K562 (cell line): Measurements from ENCODE around the gene VWA1. TPM values are rescaled to one million over a fixed set of nuclear protein-coding genes. Genes with fewer than 3 reads are reported as not detected.

ENCODE experiments used
- ATAC-seq: fragments of 200-7000 bp; cut with Tn5 transposase; 3 replicates; pipeline ENCODE4 v1.9.1; 2020; ENCODE audit warnings: moderate library complexity
- BruUV-seq: library from RNA; stranded (reverse); fragments of 400-500 nt; replicated peaks from 2 replicates; lab custom pipeline; 2021; lab: Mats Ljungman, UMichigan
- CTCF ChIA-PET: fragments of 300-600 bp; formaldehyde crosslinking; extraction: SDS; loops from one replicate; lab custom pipeline; 2021; ENCODE audit warnings: low intra/inter-chr PET ratio; lab: Yijun Ruan, JAX
- POLR2A ChIA-PET: fragments of 300-600, 350-650 bp; sonication (Branson Sonifier 250); formaldehyde crosslinking; extraction: SDS; loops from one replicate; lab custom pipeline; 2021; ENCODE audit warnings: antibody characterized with exemption, inconsistent platforms; lab: Yijun Ruan, JAX
- DNase-seq, 4 experiments: peaks; one replicate each; pipeline versions ENCODE4 v3.0.0 to v3.0.0-alpha.2; 2011 to 2018; ENCODE audit warnings: low spot score in 3 of 4, mixed read lengths in 3 of 4; ENCODE audit errors: extremely low read depth in 1 of 4
- FAIRE-seq: peaks from 2 replicates; lab custom pipeline; 2011; peaks lifted over from hg19 to GRCh38; lab: Jason Lieb, UNC
- H2AFZ ChIP-seq: 2 replicates; pipeline ENCODE4 v1.6.0; 2011; ENCODE audit warnings: low read depth, low read length, control low read depth, inconsistent platforms
- H3K27ac ChIP-seq: fragments of 200-600 bp; 3 replicates; pipeline ENCODE4 v1.8.0; 2011; ENCODE audit warnings: low read depth, mild to moderate bottlenecking, control low read depth, inconsistent platforms, low read length, moderate library complexity, mixed read lengths; ENCODE audit errors: extremely low read depth
- H3K27me3 ChIP-seq, 2 experiments: fragments of 300-600 bp in 1 of 2; 2 replicates in 1 of 2; 3 replicates in 1 of 2; pipeline versions ENCODE4 v1.6.0 to v1.8.0; 2011; ENCODE audit warnings: inconsistent platforms in 2 of 2, low read length in 2 of 2, mild to moderate bottlenecking in 1 of 2, mixed read lengths in 1 of 2, moderate library complexity in 1 of 2; ENCODE audit not compliant: control insufficient read depth in 2 of 2, insufficient read depth in 2 of 2
- H3K36me3 ChIP-seq: fragments of 300-600 bp; 3 replicates; pipeline ENCODE4 v1.8.0; 2011; ENCODE audit warnings: mild to moderate bottlenecking, low read length, inconsistent platforms; ENCODE audit not compliant: control insufficient read depth, insufficient read depth
- H3K4me1 ChIP-seq, 2 experiments: fragments of 200-600 bp in 1 of 2; replicated peaks in 1 of 2; 2 replicates in 1 of 2; 3 replicates in 1 of 2; pipeline versions ENCODE4 v1.5.1 to v1.8.0; 2011; ENCODE audit warnings: inconsistent platforms in 2 of 2, low read length in 2 of 2, mild to moderate bottlenecking in 1 of 2, mixed read lengths in 1 of 2, moderate library complexity in 1 of 2; ENCODE audit not compliant: control insufficient read depth in 2 of 2, insufficient read depth in 2 of 2
- H3K4me2 ChIP-seq: 2 replicates; pipeline ENCODE4 v1.6.1; 2011; ENCODE audit warnings: low read length, control low read depth, inconsistent platforms, mixed read lengths; ENCODE audit not compliant: insufficient read depth
- H3K4me3 ChIP-seq: fragments of 200-600 bp; sonication (generic), shearing (Covaris generic); 2 replicates; pipeline ENCODE4 v1.5.1; 2016; ENCODE audit warnings: control low read depth, inconsistent platforms
- H3K79me2 ChIP-seq: fragments of 200-600 bp; 3 replicates; pipeline ENCODE4 v1.8.0; 2011; ENCODE audit warnings: low read length, inconsistent platforms; ENCODE audit not compliant: control insufficient read depth, insufficient read depth
- H3K9ac ChIP-seq, 2 experiments: 2 replicates each; pipeline versions ENCODE4 v1.6.0 to v1.6.1; 2011; ENCODE audit warnings: low read depth in 2 of 2, low read length in 2 of 2, control low read depth in 1 of 2, inconsistent platforms in 1 of 2, mild to moderate bottlenecking in 1 of 2, mixed read lengths in 1 of 2; ENCODE audit not compliant: insufficient read depth in 1 of 2
- H3K9me1 ChIP-seq: one replicate; pipeline ENCODE4 v1.6.0; 2011; ENCODE audit warnings: inconsistent platforms, mild to moderate bottlenecking, low read length, moderate library complexity; ENCODE audit not compliant: control insufficient read depth, insufficient read depth
- H3K9me3 ChIP-seq: replicated peaks from 2 replicates; pipeline ENCODE4 v1.5.1; 2011; ENCODE audit warnings: low read depth, low read length, inconsistent platforms; ENCODE audit not compliant: control insufficient read depth, insufficient read depth
- H4K20me1 ChIP-seq: replicated peaks from 2 replicates; pipeline ENCODE4 v1.6.1; 2011; ENCODE audit warnings: low read length, inconsistent platforms, mixed read lengths; ENCODE audit not compliant: control insufficient read depth, insufficient read depth
- CREBBP ChIP-seq: IDR thresholded peaks from one replicate; pipeline ENCODE4 v1.6.1; 2012; ENCODE audit warnings: low read depth, mild to moderate bottlenecking, control low read depth, inconsistent platforms, low read length
- HBP1 ChIP-seq: fragments of 450-650 bp; formaldehyde crosslinking; IDR thresholded peaks from 2 replicates; pipeline ENCODE4 v1.4.0; 2022; ENCODE audit warnings: missing genetic modification characterization
- HNRNPUL1 ChIP-seq: fragments of 200-400 bp; formaldehyde crosslinking; IDR thresholded peaks from 2 replicates; pipeline ENCODE4 v1.6.1; 2017; ENCODE audit warnings: low read length
- MAX ChIP-seq: sonication (generic); formaldehyde crosslinking; IDR thresholded peaks from 2 replicates; pipeline ENCODE4 v1.9.0; 2022; ENCODE audit warnings: mild to moderate bottlenecking, missing genetic modification reagents
- NFXL1 ChIP-seq: fragments of 450-650 bp; formaldehyde crosslinking; IDR thresholded peaks from 2 replicates; pipeline ENCODE4 v1.4.0; 2021; ENCODE audit warnings: mild to moderate bottlenecking
- NKRF ChIP-seq: fragments of 450-650 bp; IDR thresholded peaks from 2 replicates; pipeline ENCODE4 v1.6.1; 2016; ENCODE audit warnings: borderline replicate concordance
- RBM39 ChIP-seq: fragments of 200-400 bp; formaldehyde crosslinking; optimal IDR thresholded peaks from 2 replicates; pipeline ENCODE3; 2018; ENCODE audit warnings: low read depth, low read length
- TEAD2 ChIP-seq: fragments of 450-650 bp; IDR thresholded peaks from 2 replicates; pipeline ENCODE4 v1.6.1; 2016; ENCODE audit warnings: missing genetic modification characterization, control low read depth, missing compliant biosample characterization
- THAP12 ChIP-seq: fragments of 250-450 bp; sonication (Bioruptor Pico); IDR thresholded peaks from 2 replicates; pipeline ENCODE4 v1.9.0; 2021; ENCODE audit warnings: mild to moderate bottlenecking, inconsistent platforms
- TSHZ1 ChIP-seq: fragments of 250-450 bp; sonication (Bioruptor Pico); IDR thresholded peaks from 2 replicates; pipeline ENCODE4 v1.4.0; 2020; ENCODE audit warnings: mild to moderate bottlenecking, moderate library complexity
- ZBTB8A ChIP-seq: fragments of 450-650 bp; IDR thresholded peaks from 2 replicates; pipeline ENCODE4 v1.6.1; 2018; ENCODE audit warnings: mild to moderate bottlenecking, moderate library complexity; ENCODE audit not compliant: partially characterized antibody
- ZNF347 ChIP-seq: fragments of 450-650 bp; formaldehyde crosslinking; IDR thresholded peaks from 2 replicates; pipeline ENCODE4 v1.4.0; 2020; ENCODE audit warnings: low read depth, mild to moderate bottlenecking, moderate library complexity
- WGBS: fragments of 100-300 bp; shearing (Covaris generic); methylation state at CpG from one replicate; pipeline ENCODE4 v1.1.6; 2016; ENCODE audit warnings: low coverage, mixed read lengths; ENCODE audit not compliant: insufficient coverage; ENCODE audit errors: missing lambda C conversion rate; 5-methylcytosine and 5-hydroxymethylcytosine counted together
- in situ Hi-C: fragments of 300-500 bp; cut with MboI; formaldehyde crosslinking; loops from 4 replicates; pipeline ENCODE4 v1.15.0; 2018; ENCODE audit warnings: inconsistent platforms, mixed read lengths
- intact Hi-C: fragments of 100-400 bp; cut with micrococcal nuclease; formaldehyde crosslinking; loops from 2 replicates; pipeline ENCODE4 v1.14.2; 2022
- polyA plus RNA-seq, 8 experiments: library from polyadenylated mRNA; depleted of rRNA in 4 of 8; stranded (reverse) in 5 of 8; unstranded in 3 of 8; fragments of >200 nt; fragmentation: Nextera tagmentation in 2 of 8; fragmentation: Illumina TruSeq in 1 of 8; extraction: Ambion mirVana in 2 of 8; extraction: Trizol in 1 of 8; gene quantifications; 2 replicates each; pipeline versions ENCODE4 v1.2.1 to v1.2.3, GENCODE V29; 2011 to 2014; ENCODE audit warnings: inconsistent platforms in 1 of 8, missing spikeins in 1 of 8
- total RNA-seq, 7 experiments: library from RNA; depleted of rRNA in 6 of 7; stranded (reverse); fragments of >200 nt in 6 of 7; fragmentation: Illumina TruSeq in 2 of 7; extraction: Trizol in 2 of 7; gene quantifications; 2 replicates each; pipeline versions ENCODE4 v1.2.1 to v1.2.3, GENCODE V29; 2011 to 2021; ENCODE audit warnings: low replicate concordance in 1 of 7

Gene VWA1
- total and polyA plus RNA-seq, 9 of the 15 experiments (the other 6 are each of a cell fraction or from before 2014, with no cell fraction given), result 0.01 to 6.4 (median 0.85) TPM

- no peak for ATAC-seq
- Histone ChIP-seq H3K9ac (peak overlapping the region in 1 of 2 experiments; percentile 55; a peak in 1 of 4 replicates), H3K4me1 (peaks cover 0 to 27% of the 10 kb centered on the region in 2 experiments; a peak in 3 of 5 replicates), H3K27ac (no peak overlapping the region), H3K79me2 (no peaks in the 10 kb centered on the region), H2AFZ (no peak overlapping the region), H3K36me3 (no peaks in the 10 kb centered on the region), H3K4me2 (no peak overlapping the region), H3K27me3 (peaks cover 0 to 6% of the 10 kb centered on the region in 2 experiments; a peak in 1 of 5 replicates), H3K9me1 (no peaks in the 10 kb centered on the region), H3K9me3 (no peaks in the 10 kb centered on the region), H4K20me1 (no peaks in the 10 kb centered on the region), H3K4me3 (no peak overlapping the region)
- intact Hi-C loops (no loop called here), in situ Hi-C loops (no loop called here)
- ChIA-PET CTCF (no interaction called here), POLR2A (interaction anchor here (0.6 kb wide), 1 partner anchor 14 kb away, joined by 3 read pairs; no protein-coding TSS in a partner anchor)
- BruUV-seq, result no TSS peak
- 50% methylated on average over 26 of the region's 26 CpGs for WGBS
- FAIRE-seq, result no peak
- peak in 2 of 4 experiments; percentile 11 to 13 for DNase-seq
- no peak for TF ChIP-seq CREBBP
- no peak for TF ChIP-seq TEAD2
- no peak for TF ChIP-seq MAX (CRISPR knock-in tag)
- TF ChIP-seq HBP1, result no peak
- TF ChIP-seq ZNF347 (CRISPR knock-in tag), result no peak
- TF ChIP-seq TSHZ1 (CRISPR knock-in tag), result no peak
- no peak for TF ChIP-seq NFXL1 (CRISPR knock-in tag)
- no peak for TF ChIP-seq ZBTB8A
- no peak for TF ChIP-seq HNRNPUL1
- TF ChIP-seq NKRF, result no peak
- no peak for TF ChIP-seq RBM39
- no peak for TF ChIP-seq THAP12 (CRISPR knock-in tag)
Measured at GRCh38 chr1:1451696-1452364, 16.3 kb downstream of the VWA1 start.
